ENCODE measurements around the gene WHRN. TPM values are rescaled to one million over a fixed set of nuclear protein-coding genes. Genes with fewer than 3 reads are reported as not detected.

Gene WHRN
- total RNA-seq, 1 donor from 2014 or later, result 1.1 TPM

DNA sequence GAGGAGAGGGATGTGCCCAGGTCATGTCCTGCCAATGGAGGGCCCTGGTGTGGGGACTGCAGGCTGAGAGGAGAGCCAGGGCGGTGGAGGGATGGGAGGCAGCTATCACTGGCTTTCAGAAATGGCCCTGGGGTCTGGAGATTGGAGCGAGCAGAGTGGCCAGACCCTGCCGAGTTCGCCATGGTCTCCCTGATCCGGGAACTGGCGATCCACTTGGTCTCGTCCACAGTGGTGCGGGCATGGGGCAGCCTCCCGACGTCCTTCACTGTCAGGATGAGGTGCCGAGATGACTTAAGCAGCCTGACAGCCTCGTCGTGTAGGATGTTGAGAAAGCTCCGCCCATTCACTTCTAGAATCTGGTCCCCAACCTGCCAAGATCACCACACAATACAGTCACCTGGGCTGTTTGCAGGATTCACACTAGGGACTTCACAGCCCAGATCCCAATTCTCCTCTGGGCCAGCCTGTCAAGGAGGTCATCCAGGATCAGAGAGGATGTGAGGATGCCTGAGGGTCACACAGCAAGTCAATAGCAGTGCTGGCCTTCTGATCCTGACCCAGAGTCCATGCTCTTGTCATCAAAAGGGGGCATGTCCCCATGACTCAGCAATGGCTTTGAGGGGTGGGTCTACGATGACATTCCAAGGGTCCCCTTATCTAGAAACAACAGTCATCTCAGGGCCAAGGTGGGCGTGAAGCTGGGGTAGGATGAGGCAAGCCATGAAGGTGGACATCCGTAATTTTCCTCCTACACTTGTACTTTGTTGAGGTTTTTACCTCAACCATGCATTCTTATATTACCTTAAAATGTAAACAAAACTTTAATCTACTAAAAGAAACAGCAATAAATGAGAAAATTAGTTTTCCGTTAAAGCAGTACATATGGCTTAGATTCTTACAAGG, 79.0 kb downstream of the WHRN start:
- H2AFZ ChIP-seq (replicated peaks), result no peak overlapping the region
- Mint-ChIP-seq H3K27me3 (ENCODE audit: insufficient read depth, low read depth) (peaks cover 11% of the 10 kb centered on the region), H3K4me3 (no peak overlapping the region), H3K36me3 (peaks cover 5% of the 10 kb centered on the region), H3K4me1 (peaks cover 9% of the 10 kb centered on the region), H3K27ac (no peak overlapping the region), H3K9me3 (no peaks in the 10 kb centered on the region)
- no peaks in the 10 kb centered on the region for H3F3A ChIP-seq (ENCODE audit: low read depth)
- H3K4me1 ChIP-seq, result no peaks in the 10 kb centered on the region
- no peaks in the 10 kb centered on the region for H3K36me3 ChIP-seq
- H3K27ac ChIP-seq, result no peak overlapping the region
- H3K79me2 ChIP-seq (ENCODE audit: low read depth), result no peaks in the 10 kb centered on the region
- H3K4me3 ChIP-seq, result no peak overlapping the region
- no peak overlapping the region for H3K4me2 ChIP-seq
- TF ChIP-seq EZH2phosphoT487 (IDR thresholded peaks at IDR 0.05) (no peak), EZH2 (IDR thresholded peaks at IDR 0.05) (no peak), CTCF (IDR thresholded peaks at IDR 0.05) (no peak)
- H3K9ac ChIP-seq, result no peak overlapping the region
- no peak for DNase-seq (ENCODE audit: low spot score)
- H3K9me3 ChIP-seq (ENCODE audit: low read depth), result no peaks in the 10 kb centered on the region
- H4K20me1 ChIP-seq (ENCODE audit: low read depth), result no peaks in the 10 kb centered on the region
- no peaks in the 10 kb centered on the region for H3K27me3 ChIP-seq

- Histone ChIP-seq H3K27me3 (no peaks in the 10 kb centered on the region), H3K79me2 (ENCODE audit: low read depth) (no peaks in the 10 kb centered on the region), H3K27ac (no peak overlapping the region), H3F3A (ENCODE audit: low read depth) (no peaks in the 10 kb centered on the region), H3K4me1 (no peaks in the 10 kb centered on the region), H3K4me2 (no peak overlapping the region), H2AFZ (replicated peaks) (no peak overlapping the region), H4K20me1 (ENCODE audit: low read depth) (no peaks in the 10 kb centered on the region), H3K36me3 (no peaks in the 10 kb centered on the region), H3K4me3 (no peak overlapping the region), H3K9ac (no peak overlapping the region), H3K9me3 (ENCODE audit: low read depth) (no peaks in the 10 kb centered on the region)
- H3K27ac Mint-ChIP-seq, result no peak overlapping the region
- TF ChIP-seq EZH2 (IDR thresholded peaks at IDR 0.05), result no peak
- no peak for TF ChIP-seq EZH2phosphoT487 (IDR thresholded peaks at IDR 0.05)
- TF ChIP-seq CTCF (IDR thresholded peaks at IDR 0.05), result no peak
- no peaks in the 10 kb centered on the region for H3K9me3 Mint-ChIP-seq
- no peak for DNase-seq (ENCODE audit: low spot score)
- no peak overlapping the region for H3K4me3 Mint-ChIP-seq
- H3K4me1 Mint-ChIP-seq, result peaks cover 9% of the 10 kb centered on the region
- H3K36me3 Mint-ChIP-seq, result peaks cover 5% of the 10 kb centered on the region
- peaks cover 8% of the 10 kb centered on the region for H3K27me3 Mint-ChIP-seq (ENCODE audit: insufficient read depth, low read depth)
These were observed 80.1 kb downstream of the WHRN start for GRCh38 chr9:114425126-114425525.

DNA sequence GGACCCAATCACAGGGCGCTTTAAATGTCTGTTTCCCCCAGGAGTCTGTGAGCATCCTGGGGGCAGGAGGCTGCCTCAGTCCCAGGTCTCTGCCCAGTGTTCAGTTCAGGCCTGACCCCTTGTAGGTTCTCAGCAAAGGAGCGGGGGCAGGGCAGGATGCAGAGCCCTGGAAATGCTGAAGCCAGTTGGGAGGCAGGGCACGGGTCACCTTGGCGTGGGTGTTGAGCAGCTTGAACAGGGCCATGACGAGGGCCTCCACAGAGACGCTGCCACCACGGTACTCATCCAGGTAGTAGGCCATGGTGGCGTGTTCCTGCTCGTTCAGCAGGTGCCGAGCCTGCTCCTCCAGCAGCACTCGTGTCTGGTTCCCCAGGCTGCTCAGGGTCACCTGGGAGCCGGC, 81.1 kb downstream of the WHRN start:
- Histone ChIP-seq H3K9me3 (ENCODE audit: low read depth) (no peaks in the 10 kb centered on the region), H3K79me2 (ENCODE audit: low read depth) (no peaks in the 10 kb centered on the region), H4K20me1 (ENCODE audit: low read depth) (no peaks in the 10 kb centered on the region), H3K4me1 (no peaks in the 10 kb centered on the region), H3K9ac (no peak overlapping the region), H3K27me3 (no peaks in the 10 kb centered on the region), H3F3A (ENCODE audit: low read depth) (no peaks in the 10 kb centered on the region), H3K36me3 (no peaks in the 10 kb centered on the region), H3K4me3 (no peak overlapping the region), H3K4me2 (no peak overlapping the region), H3K27ac (no peak overlapping the region), H2AFZ (replicated peaks) (no peak overlapping the region)
- no peak for DNase-seq (ENCODE audit: low spot score)
- H3K9me3 Mint-ChIP-seq, result no peaks in the 10 kb centered on the region
- no peak for TF ChIP-seq EZH2phosphoT487 (IDR thresholded peaks at IDR 0.05)
- TF ChIP-seq CTCF (IDR thresholded peaks at IDR 0.05), result no peak
- TF ChIP-seq EZH2 (IDR thresholded peaks at IDR 0.05), result no peak
- H3K27ac Mint-ChIP-seq, result no peak overlapping the region
- H3K4me1 Mint-ChIP-seq, result peaks cover 6% of the 10 kb centered on the region
- peaks cover 5% of the 10 kb centered on the region for H3K36me3 Mint-ChIP-seq
- H3K27me3 Mint-ChIP-seq (ENCODE audit: insufficient read depth, low read depth), result peaks cover 9% of the 10 kb centered on the region
- H3K4me3 Mint-ChIP-seq, result no peak overlapping the region
